Endothelial cell (in vitro differentiated cells): Measurements from ENCODE around the gene WDR7. TPM values are rescaled to one million over a fixed set of nuclear protein-coding genes. Genes with fewer than 3 reads are reported as not detected.

ENCODE experiments used
- DNase-seq: peaks from one replicate; pipeline ENCODE4 v3.0.0; 2021; ENCODE audit warnings: low spot score
- H3K27ac Mint-ChIP-seq: one replicate; pipeline ENCODE4 v1.8.0; 2021; ENCODE audit warnings: mixed read lengths, inconsistent platforms; ENCODE audit not compliant: unreplicated experiment
- H3K27me3 Mint-ChIP-seq: one replicate; pipeline ENCODE4 v1.8.0; 2021; ENCODE audit warnings: mild to moderate bottlenecking, moderate library complexity, mixed read lengths, inconsistent platforms; ENCODE audit not compliant: unreplicated experiment
- H3K36me3 Mint-ChIP-seq: one replicate; pipeline ENCODE4 v1.8.0; 2021; ENCODE audit warnings: mild to moderate bottlenecking, low read depth, mixed read lengths, inconsistent platforms; ENCODE audit not compliant: unreplicated experiment
- H3K4me1 Mint-ChIP-seq: one replicate; pipeline ENCODE4 v1.8.0; 2021; ENCODE audit warnings: mild to moderate bottlenecking, mixed read lengths, inconsistent platforms; ENCODE audit not compliant: unreplicated experiment
- H3K4me3 Mint-ChIP-seq: one replicate; pipeline ENCODE4 v1.8.0; 2021; ENCODE audit warnings: mild to moderate bottlenecking, mixed read lengths, inconsistent platforms; ENCODE audit not compliant: unreplicated experiment
- H3K9me3 Mint-ChIP-seq: one replicate; pipeline ENCODE4 v1.8.0; 2021; ENCODE audit warnings: mixed read lengths, inconsistent platforms; ENCODE audit not compliant: unreplicated experiment
- total RNA-seq: library from RNA; stranded (reverse); fragmentation: NEBNext Ultra II Directional; extraction: Animal tissue kit (Norgen Biotek cat#: 25700); gene quantifications from one replicate; pipeline ENCODE4 v1.2.1, GENCODE V29; 2021; ENCODE audit not compliant: unreplicated experiment
- TF ChIP-seq, protein P1 (sequence below): fragments of 200-600 bp; sonication (generic); IDR thresholded peaks from one replicate; pipeline ENCODE4 v1.5.0; 2021; ENCODE audit warnings: antibody characterized with exemption; ENCODE audit not compliant: unreplicated experiment

WDR7 gene
- total RNA-seq, 1 donor from 2014 or later, result 42.0 TPM

DNA sequence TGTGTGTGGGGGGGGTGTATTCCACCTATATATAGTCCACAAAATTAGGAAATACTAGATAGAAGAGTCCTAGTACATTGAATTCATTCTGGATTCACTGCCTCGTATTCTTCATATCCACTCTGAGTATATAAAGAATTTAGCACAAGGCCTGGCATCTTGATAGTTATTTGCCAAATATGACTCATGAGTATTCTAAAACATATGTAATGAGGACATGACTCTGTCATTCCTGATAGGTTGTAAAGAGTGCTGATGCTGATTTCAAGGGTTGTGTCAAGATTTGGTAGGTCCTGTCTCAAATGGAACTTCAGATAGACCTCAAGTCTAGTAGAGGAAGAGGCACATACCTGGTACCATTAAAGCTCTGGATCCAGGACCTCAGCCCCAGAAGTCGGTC is 322.3 kb downstream of the WDR7 start:
- Mint-ChIP-seq H3K36me3 (no peaks in the 10 kb centered on the region), H3K9me3 (no peaks in the 10 kb centered on the region), H3K27ac (peak overlapping the region; percentile 84), H3K4me3 (no peak overlapping the region), H3K4me1 (peaks cover 24% of the 10 kb centered on the region), H3K27me3 (no peaks in the 10 kb centered on the region)
- TF ChIP-seq, protein P1, sequence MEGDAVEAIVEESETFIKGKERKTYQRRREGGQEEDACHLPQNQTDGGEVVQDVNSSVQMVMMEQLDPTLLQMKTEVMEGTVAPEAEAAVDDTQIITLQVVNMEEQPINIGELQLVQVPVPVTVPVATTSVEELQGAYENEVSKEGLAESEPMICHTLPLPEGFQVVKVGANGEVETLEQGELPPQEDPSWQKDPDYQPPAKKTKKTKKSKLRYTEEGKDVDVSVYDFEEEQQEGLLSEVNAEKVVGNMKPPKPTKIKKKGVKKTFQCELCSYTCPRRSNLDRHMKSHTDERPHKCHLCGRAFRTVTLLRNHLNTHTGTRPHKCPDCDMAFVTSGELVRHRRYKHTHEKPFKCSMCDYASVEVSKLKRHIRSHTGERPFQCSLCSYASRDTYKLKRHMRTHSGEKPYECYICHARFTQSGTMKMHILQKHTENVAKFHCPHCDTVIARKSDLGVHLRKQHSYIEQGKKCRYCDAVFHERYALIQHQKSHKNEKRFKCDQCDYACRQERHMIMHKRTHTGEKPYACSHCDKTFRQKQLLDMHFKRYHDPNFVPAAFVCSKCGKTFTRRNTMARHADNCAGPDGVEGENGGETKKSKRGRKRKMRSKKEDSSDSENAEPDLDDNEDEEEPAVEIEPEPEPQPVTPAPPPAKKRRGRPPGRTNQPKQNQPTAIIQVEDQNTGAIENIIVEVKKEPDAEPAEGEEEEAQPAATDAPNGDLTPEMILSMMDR, result no peak
- DNase-seq, result no peak

DNA sequence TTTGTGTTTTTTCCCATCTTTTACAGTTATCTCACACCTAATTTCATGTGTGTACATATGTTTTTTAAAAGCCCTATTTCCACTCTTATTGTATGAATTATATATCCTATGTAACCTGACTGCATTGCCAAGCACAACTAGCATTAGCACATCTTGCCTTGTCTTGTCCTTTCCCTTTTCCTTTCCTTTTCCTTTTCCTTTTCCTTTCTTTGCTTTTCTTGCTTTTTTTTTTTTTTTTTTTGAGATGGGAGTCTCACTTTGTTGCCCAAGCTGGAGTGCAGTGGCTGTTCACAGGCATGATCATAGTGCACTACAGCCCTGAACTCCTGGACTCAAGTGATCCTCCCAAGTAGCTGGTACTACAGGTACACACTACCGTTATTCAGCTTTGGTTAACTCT is 323.0 kb downstream of the WDR7 start:
- no peaks in the 10 kb centered on the region for H3K27me3 Mint-ChIP-seq
- DNase-seq, result no peak
- TF ChIP-seq, protein P1, result no peak
- H3K9me3 Mint-ChIP-seq, result no peaks in the 10 kb centered on the region
- no peaks in the 10 kb centered on the region for H3K36me3 Mint-ChIP-seq
- H3K4me3 Mint-ChIP-seq, result no peak overlapping the region
- H3K4me1 Mint-ChIP-seq, result peaks cover 19% of the 10 kb centered on the region
- no peak overlapping the region for H3K27ac Mint-ChIP-seq

- peaks cover 1% of the 10 kb centered on the region for H3K27me3 Mint-ChIP-seq
- H3K4me1 Mint-ChIP-seq, result peaks cover 17% of the 10 kb centered on the region
- H3K36me3 Mint-ChIP-seq, result no peaks in the 10 kb centered on the region
Observed at GRCh38 chr18:56975276-56975675, 324.1 kb downstream of the WDR7 start.

GRCh38 chr18:56977309-56977708 is 326.1 kb downstream of the WDR7 start:
- TF ChIP-seq, protein P1, result no peak
- Mint-ChIP-seq H3K4me1 (peaks cover 16% of the 10 kb centered on the region), H3K27me3 (peaks cover 1% of the 10 kb centered on the region), H3K9me3 (no peaks in the 10 kb centered on the region), H3K27ac (no peak overlapping the region), H3K36me3 (no peaks in the 10 kb centered on the region), H3K4me3 (no peak overlapping the region)
- no peak for DNase-seq

More at GRCh38 chr18:56975276-56975675, 324.1 kb downstream of the WDR7 start:
- TF ChIP-seq, protein P1, result no peak
- no peak for DNase-seq
- no peaks in the 10 kb centered on the region for H3K9me3 Mint-ChIP-seq
- no peak overlapping the region for H3K4me3 Mint-ChIP-seq
- no peak overlapping the region for H3K27ac Mint-ChIP-seq

GRCh38 chr18:56977771-56978170 is 326.6 kb downstream of the WDR7 start:
- H3K4me3 Mint-ChIP-seq, result no peak overlapping the region
- H3K9me3 Mint-ChIP-seq, result no peaks in the 10 kb centered on the region
- no peak overlapping the region for H3K27ac Mint-ChIP-seq
- DNase-seq, result no peak
- TF ChIP-seq, protein P1, result no peak
- H3K27me3 Mint-ChIP-seq, result peaks cover 1% of the 10 kb centered on the region
- H3K36me3 Mint-ChIP-seq, result no peaks in the 10 kb centered on the region
- peaks cover 17% of the 10 kb centered on the region for H3K4me1 Mint-ChIP-seq
